ENCODE data around the gene DCP1A. TPM values are rescaled to one million over a fixed set of nuclear protein-coding genes. Genes with fewer than 3 reads are reported as not detected.

Gene DCP1A
- total RNA-seq, 2 donors from 2014 or later = 28.5 to 33.2 TPM

- Histone ChIP-seq H3K36me3 (peaks cover 26% of the 10 kb centered on the region), H3K27me3 (replicated peaks; ENCODE audit: insufficient read depth) (no peaks in the 10 kb centered on the region), H3K4me3 (no peak overlapping the region), H3K4me1 (ENCODE audit: control insufficient read depth in 1 of 2, low read depth in 2 of 2) (peaks cover 17 to 43% of the 10 kb centered on the region in 2 donors), H3K27ac (no peak overlapping the region), H3K9me3 (no peaks in the 10 kb centered on the region)
- no peak for ATAC-seq (ENCODE audit: insufficient number of reproducible peaks, low FRiP score, low read depth)
- TF ChIP-seq CTCF (IDR thresholded peaks at IDR 0.05) = no peak
- DNase-seq (ENCODE audit: low spot score) = no peak
These were observed 103.1 kb downstream of the DCP1A start for GRCh38 chr3:53244271-53244670.

- TF ChIP-seq CTCF (IDR thresholded peaks at IDR 0.05) = no peak
- H3K27ac ChIP-seq = peak overlapping the region in 1 of 2 donors; percentile 26
- H3K9me3 ChIP-seq = no peaks in the 10 kb centered on the region
- peaks cover 17 to 41% of the 10 kb centered on the region in 2 donors for H3K4me1 ChIP-seq (ENCODE audit: control insufficient read depth in 1 of 2, low read depth in 2 of 2)
- H3K27me3 ChIP-seq (replicated peaks; ENCODE audit: insufficient read depth) = no peaks in the 10 kb centered on the region
- H3K36me3 ChIP-seq = peaks cover 27% of the 10 kb centered on the region
- H3K4me3 ChIP-seq = no peak overlapping the region
- DNase-seq (ENCODE audit: low spot score) (no peak), ATAC-seq (ENCODE audit: insufficient number of reproducible peaks, low FRiP score, low read depth) (no peak)
These were observed 103.6 kb downstream of the DCP1A start for GRCh38 chr3:53243785-53244184.

- Histone ChIP-seq H3K4me1 (ENCODE audit: control insufficient read depth in 1 of 2, low read depth in 2 of 2) (peaks cover 18 to 43% of the 10 kb centered on the region in 2 donors), H3K27ac (peak overlapping the region; percentile 26 to 38), H3K9me3 (no peaks in the 10 kb centered on the region), H3K27me3 (replicated peaks; ENCODE audit: insufficient read depth) (no peaks in the 10 kb centered on the region), H3K36me3 (peaks cover 33% of the 10 kb centered on the region), H3K4me3 (no peak overlapping the region)
- TF ChIP-seq CTCF (IDR thresholded peaks at IDR 0.05) = no peak
- ATAC-seq (ENCODE audit: insufficient number of reproducible peaks, low FRiP score, low read depth) (no peak), DNase-seq (ENCODE audit: low spot score) (no peak)
These were observed 104.2 kb downstream of the DCP1A start for GRCh38 chr3:53243165-53243564.

- Histone ChIP-seq H3K27me3 (replicated peaks; ENCODE audit: insufficient read depth) (no peaks in the 10 kb centered on the region), H3K27ac (peak overlapping the region; percentile 26 to 38), H3K9me3 (no peaks in the 10 kb centered on the region), H3K4me3 (no peak overlapping the region), H3K36me3 (peaks cover 33% of the 10 kb centered on the region), H3K4me1 (ENCODE audit: control insufficient read depth in 1 of 2, low read depth in 2 of 2) (peaks cover 23 to 41% of the 10 kb centered on the region in 2 donors)
- ATAC-seq (ENCODE audit: insufficient number of reproducible peaks, low FRiP score, low read depth) (no peak), DNase-seq (ENCODE audit: low spot score) (no peak)
- no peak for TF ChIP-seq CTCF (IDR thresholded peaks at IDR 0.05)
These were observed 104.7 kb downstream of the DCP1A start for GRCh38 chr3:53242642-53243041.

- no peak for TF ChIP-seq CTCF (IDR thresholded peaks at IDR 0.05)
- Histone ChIP-seq H3K27ac (peak overlapping the region in 1 of 2 donors; percentile 26), H3K4me3 (no peak overlapping the region), H3K4me1 (ENCODE audit: control insufficient read depth in 1 of 2, low read depth in 2 of 2) (peaks cover 24 to 45% of the 10 kb centered on the region in 2 donors), H3K9me3 (no peaks in the 10 kb centered on the region), H3K27me3 (replicated peaks; ENCODE audit: insufficient read depth) (no peaks in the 10 kb centered on the region), H3K36me3 (peaks cover 33% of the 10 kb centered on the region)
- no peak for DNase-seq (ENCODE audit: low spot score)
- no peak for ATAC-seq (ENCODE audit: insufficient number of reproducible peaks, low FRiP score, low read depth)
These were observed 105.2 kb downstream of the DCP1A start for GRCh38 chr3:53242155-53242554.
